A673 (cell line): ENCODE data around the gene KPNA5. TPM values are rescaled to one million over a fixed set of nuclear protein-coding genes. Genes with fewer than 3 reads are reported as not detected.
"Not testable (repeated sequence)": the region's sequence is repeated elsewhere in the genome, so short reads cannot be mapped to it uniquely, and the experiment has no call there.

Experiments
- BruUV-seq: library from RNA; stranded (reverse); fragments of 400-500 nt; replicated peaks from 2 replicates; lab custom pipeline; 2021; lab: Mats Ljungman, UMichigan
- CTCF ChIA-PET: fragments of 300-600 bp; sonication (Branson Sonifier 250); formaldehyde crosslinking; loops from one replicate; lab custom pipeline; 2022; ENCODE audit warnings: antibody characterized with exemption; lab: Charles Lee
- POLR2A ChIA-PET: fragments of 300-600 bp; sonication (Branson Sonifier 250); formaldehyde crosslinking; loops from one replicate; lab custom pipeline; 2022; ENCODE audit warnings: antibody characterized with exemption; ENCODE audit not compliant: low non-redundant PET; lab: Charles Lee
- DNase-seq: peaks from one replicate; pipeline ENCODE4 v3.0.0-alpha.2; 2015; ENCODE audit warnings: low spot score
- H3K27ac ChIP-seq: fragments of 200-600 bp; sonication (generic); 2 replicates; pipeline ENCODE4 v1.5.1; 2016; ENCODE audit warnings: mixed run types, low read depth, mild to moderate bottlenecking, mixed read lengths, antibody characterized with exemption, low read length; ENCODE audit not compliant: poor library complexity, severe bottlenecking
- H3K27me3 ChIP-seq: fragments of 200-600 bp; sonication (generic); replicated peaks from 2 replicates; pipeline ENCODE4 v1.6.1; 2017; ENCODE audit warnings: mixed run types, low read depth, mild to moderate bottlenecking, mixed read lengths, antibody characterized with exemption, low read length; ENCODE audit not compliant: insufficient read depth, poor library complexity
- H3K36me3 ChIP-seq: fragments of 200-600 bp; sonication (generic); 2 replicates; pipeline ENCODE4 v1.6.1; 2016; ENCODE audit warnings: mixed run types, mild to moderate bottlenecking, mixed read lengths, antibody characterized with exemption, low read length; ENCODE audit not compliant: insufficient read depth, poor library complexity, severe bottlenecking
- H3K4me1 ChIP-seq: fragments of 200-600 bp; sonication (generic); 2 replicates; pipeline ENCODE4 v1.6.1; 2017; ENCODE audit warnings: mixed run types, mild to moderate bottlenecking, mixed read lengths, antibody characterized with exemption, low read length; ENCODE audit not compliant: insufficient read depth, poor library complexity, severe bottlenecking
- H3K4me3 ChIP-seq: fragments of 200-600 bp; sonication (generic); 2 replicates; pipeline ENCODE4 v1.5.1; 2016; ENCODE audit warnings: low read depth, mixed run types, mild to moderate bottlenecking, mixed read lengths, low read length; ENCODE audit not compliant: poor library complexity, severe bottlenecking
- H3K9me3 ChIP-seq: fragments of 200-600 bp; sonication (generic); 2 replicates; pipeline ENCODE4 v1.6.1; 2016; ENCODE audit warnings: mixed run types, low read depth, mild to moderate bottlenecking, mixed read lengths, antibody characterized with exemption, low read length; ENCODE audit not compliant: poor library complexity, severe bottlenecking
- CTCF ChIP-seq: fragments of 300-800, 200-600 bp; sonication (generic); conservative IDR thresholded peaks from 2 replicates; pipeline ENCODE4 v1.5.1; 2017; ENCODE audit warnings: low read depth, mild to moderate bottlenecking, antibody characterized with exemption, low read length, moderate library complexity, mixed read lengths
- EZH2 ChIP-seq: fragments of 200-600 bp; sonication (generic); IDR thresholded peaks from 2 replicates; pipeline ENCODE4 v1.6.1; 2017; ENCODE audit warnings: borderline replicate concordance, low read depth, mild to moderate bottlenecking, mixed read lengths, antibody characterized with exemption, low read length; ENCODE audit not compliant: poor library complexity, severe bottlenecking
- intact Hi-C: fragments of 100-400 bp; cut with micrococcal nuclease; formaldehyde crosslinking; loops from one replicate; pipeline ENCODE4 v1.10.0; 2022; ENCODE audit not compliant: unreplicated experiment
- total RNA-seq: library from RNA; stranded (reverse); gene quantifications from 2 replicates; pipeline ENCODE4 v1.2.3, GENCODE V29; 2021

Gene KPNA5
- total RNA-seq, 1 experiment from 2014 or later, result 19.4 TPM

- Histone ChIP-seq H3K27ac (no peak overlapping the region), H3K27me3 (no peaks in the 10 kb centered on the region), H3K4me1 (no peaks in the 10 kb centered on the region), H3K36me3 (peaks cover 16% of the 10 kb centered on the region), H3K9me3 (no peaks in the 10 kb centered on the region), H3K4me3 (no peak overlapping the region)
- TF ChIP-seq CTCF, result no peak
- no peak for TF ChIP-seq EZH2
- BruUV-seq, result no TSS peak
- DNase-seq, result no peak
- intact Hi-C loops, result no loop called here
- POLR2A ChIA-PET, result no interaction called here
- CTCF ChIA-PET, result no interaction called here
These were observed 16.5 kb downstream of the KPNA5 start for GRCh38 chr6:116697480-116697879.

- DNase-seq, BruUV-seq, POLR2A ChIA-PET, CTCF ChIA-PET, intact Hi-C loops, H3K4me1 ChIP-seq, H3K27me3 ChIP-seq, H3K9me3 ChIP-seq, H3K27ac ChIP-seq, H3K4me3 ChIP-seq: not testable (repeated sequence)
- peaks cover 41% of the 10 kb centered on the region for H3K36me3 ChIP-seq
These were observed 22.9 kb downstream of the KPNA5 start for GRCh38 chr6:116703888-116704287.

- Histone ChIP-seq H3K4me3 (no peak overlapping the region), H3K9me3 (no peaks in the 10 kb centered on the region), H3K27ac (no peak overlapping the region), H3K36me3 (peaks cover 36% of the 10 kb centered on the region), H3K27me3 (no peaks in the 10 kb centered on the region), H3K4me1 (no peaks in the 10 kb centered on the region)
- BruUV-seq, result no TSS peak
- CTCF ChIA-PET, result no interaction called here
- POLR2A ChIA-PET, result no interaction called here
- intact Hi-C loops, result no loop called here
- DNase-seq, result no peak
- no peak for TF ChIP-seq EZH2
- TF ChIP-seq CTCF, result no peak
These were observed 24.9 kb downstream of the KPNA5 start for GRCh38 chr6:116705917-116706316.

- Histone ChIP-seq H3K27ac (no peak overlapping the region), H3K4me3 (no peak overlapping the region), H3K4me1 (no peaks in the 10 kb centered on the region), H3K27me3 (no peaks in the 10 kb centered on the region), H3K36me3 (peaks cover 15% of the 10 kb centered on the region), H3K9me3 (no peaks in the 10 kb centered on the region)
- intact Hi-C loops, result no loop called here
- DNase-seq, result no peak
- no TSS peak for BruUV-seq
- ChIA-PET POLR2A (no interaction called here), CTCF (no interaction called here)
- TF ChIP-seq CTCF, result no peak
- TF ChIP-seq EZH2, result no peak
These were observed 33.3 kb downstream of the KPNA5 start for GRCh38 chr6:116714296-116714695.
